IPS-11a (cell line): ENCODE data around the gene CIC.
A peak's percentile ranks its signal among the peaks of the same experiment; 100 is the strongest.

Experiments used
- H3K4me3 ChIP-seq: one replicate; pipeline ENCODE4 v1.5.1; 2013; ENCODE audit warnings: low read depth, low read length, control low read depth

Gene CIC

GRCh38 chr19:42286349-42287016 is 17.4 kb downstream of the CIC start:
- no peak overlapping the region for H3K4me3 ChIP-seq

GRCh38 chr19:42287017-42287826 is 18.2 kb downstream of the CIC start:
- H3K4me3 ChIP-seq = no peak overlapping the region

DNA sequence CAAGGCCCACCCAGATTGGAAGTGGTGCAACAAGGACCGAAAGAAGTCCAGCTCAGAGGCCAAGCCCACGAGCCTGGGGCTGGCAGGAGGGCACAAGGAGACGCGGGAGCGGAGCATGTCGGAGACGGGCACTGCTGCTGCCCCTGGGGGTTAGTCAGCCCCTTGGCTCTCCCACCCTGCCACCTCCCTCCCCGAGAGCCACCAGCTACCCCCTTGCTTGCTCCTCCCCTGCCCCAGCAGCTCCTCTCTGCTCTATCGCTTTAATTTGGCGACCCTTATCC is 18.7 kb downstream of the CIC start:
- H3K4me3 ChIP-seq = no peak overlapping the region

DNA sequence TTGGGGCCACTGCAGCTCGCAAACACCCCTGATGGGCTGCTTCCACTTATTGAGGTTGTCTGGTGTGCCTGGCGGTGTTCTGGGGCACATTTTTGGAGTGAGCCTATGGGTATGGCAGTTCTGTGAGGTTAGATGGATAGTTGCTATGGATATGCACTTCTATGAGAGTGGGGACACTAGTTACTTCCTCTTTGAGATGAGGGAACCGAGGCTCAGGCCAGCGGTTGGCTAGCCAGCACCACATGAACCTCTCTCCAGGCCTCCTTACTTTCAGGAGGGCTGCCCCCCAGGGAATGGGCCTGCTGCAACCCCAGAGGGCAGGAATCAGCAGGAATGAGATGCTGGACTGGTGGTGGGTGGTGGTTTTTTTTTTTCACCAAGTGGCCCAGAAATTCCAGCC is 19.3 kb downstream of the CIC start:
- H3K4me3 ChIP-seq = no peak overlapping the region

GRCh38 chr19:42288881-42289555 is 20.0 kb downstream of the CIC start:
- no peak overlapping the region for H3K4me3 ChIP-seq

DNA sequence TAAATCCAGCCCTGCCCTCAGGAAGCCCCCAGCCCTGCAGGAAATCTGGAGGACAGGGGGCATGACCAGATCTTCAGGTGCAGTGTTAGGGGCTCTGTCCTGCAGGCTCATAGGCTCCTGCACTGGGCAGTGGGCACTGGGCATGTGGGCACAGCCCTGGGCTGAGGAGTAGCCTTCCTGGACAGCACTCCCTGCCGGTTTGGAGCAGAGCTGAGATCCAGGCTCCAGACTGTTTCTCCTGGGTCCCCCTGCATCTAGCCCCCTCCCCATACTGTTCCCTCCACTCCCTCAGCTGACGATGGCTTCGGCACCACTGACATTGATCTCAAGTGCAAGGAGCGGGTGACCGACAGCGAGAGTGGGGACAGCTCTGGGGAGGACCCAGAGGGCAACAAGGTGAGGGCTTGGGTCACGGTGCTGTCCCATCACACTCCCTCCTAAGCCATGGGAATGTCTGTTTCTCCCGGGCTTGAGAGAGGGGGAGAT is 20.5 kb downstream of the CIC start:
- no peak overlapping the region for H3K4me3 ChIP-seq

- H3K4me3 ChIP-seq = no peak overlapping the region
These were observed 21.1 kb downstream of the CIC start for GRCh38 chr19:42290136-42290522.

DNA sequence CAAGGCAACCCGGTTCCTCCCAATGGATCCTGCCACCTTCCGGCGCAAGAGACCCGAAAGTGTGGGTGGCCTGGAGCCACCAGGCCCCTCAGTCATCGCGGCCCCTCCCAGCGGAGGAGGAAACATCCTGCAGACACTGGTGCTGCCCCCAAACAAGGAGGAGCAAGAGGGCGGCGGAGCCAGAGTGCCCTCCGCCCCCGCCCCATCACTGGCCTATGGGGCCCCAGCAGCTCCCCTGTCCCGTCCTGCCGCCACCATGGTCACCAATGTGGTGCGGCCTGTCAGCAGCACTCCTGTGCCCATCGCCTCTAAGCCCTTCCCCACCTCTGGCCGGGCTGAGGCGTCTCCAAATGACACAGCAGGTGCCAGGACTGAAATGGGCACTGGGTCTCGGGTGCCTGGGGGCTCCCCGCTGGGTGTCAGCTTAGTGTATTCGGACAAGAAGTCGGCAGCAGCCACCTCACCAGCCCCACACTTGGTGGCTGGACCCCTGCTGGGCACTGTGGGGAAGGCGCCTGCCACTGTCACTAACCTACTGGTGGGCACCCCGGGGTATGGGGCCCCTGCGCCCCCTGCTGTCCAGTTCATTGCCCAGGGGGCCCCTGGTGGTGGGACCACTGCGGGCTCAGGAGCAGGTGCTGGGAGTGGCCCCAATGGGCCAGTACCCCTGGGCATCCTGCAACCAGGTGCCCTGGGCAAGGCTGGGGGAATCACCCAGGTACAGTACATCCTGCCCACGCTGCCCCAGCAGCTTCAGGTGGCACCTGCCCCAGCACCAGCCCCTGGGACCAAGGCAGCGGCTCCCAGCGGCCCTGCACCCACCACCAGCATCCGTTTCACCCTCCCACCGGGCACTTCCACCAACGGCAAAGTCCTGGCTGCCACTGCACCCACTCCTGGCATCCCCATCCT is 21.7 kb downstream of the CIC start:
- no peak overlapping the region for H3K4me3 ChIP-seq

DNA sequence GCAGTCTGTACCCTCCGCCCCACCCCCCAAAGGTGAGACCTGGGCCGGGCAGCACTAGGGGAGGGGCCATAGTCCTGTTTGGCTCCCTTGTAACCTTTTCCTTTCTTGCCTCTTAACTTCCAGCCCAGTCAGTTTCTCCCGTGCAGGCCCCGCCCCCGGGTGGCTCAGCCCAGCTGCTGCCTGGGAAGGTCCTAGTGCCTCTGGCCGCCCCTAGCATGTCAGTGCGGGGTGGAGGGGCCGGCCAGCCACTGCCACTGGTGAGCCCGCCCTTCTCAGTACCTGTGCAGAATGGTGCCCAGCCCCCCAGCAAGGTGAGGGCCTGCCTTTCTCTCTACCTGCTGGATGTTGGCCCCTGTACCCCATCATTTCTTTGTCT is 22.4 kb downstream of the CIC start:
- no peak overlapping the region for H3K4me3 ChIP-seq

DNA sequence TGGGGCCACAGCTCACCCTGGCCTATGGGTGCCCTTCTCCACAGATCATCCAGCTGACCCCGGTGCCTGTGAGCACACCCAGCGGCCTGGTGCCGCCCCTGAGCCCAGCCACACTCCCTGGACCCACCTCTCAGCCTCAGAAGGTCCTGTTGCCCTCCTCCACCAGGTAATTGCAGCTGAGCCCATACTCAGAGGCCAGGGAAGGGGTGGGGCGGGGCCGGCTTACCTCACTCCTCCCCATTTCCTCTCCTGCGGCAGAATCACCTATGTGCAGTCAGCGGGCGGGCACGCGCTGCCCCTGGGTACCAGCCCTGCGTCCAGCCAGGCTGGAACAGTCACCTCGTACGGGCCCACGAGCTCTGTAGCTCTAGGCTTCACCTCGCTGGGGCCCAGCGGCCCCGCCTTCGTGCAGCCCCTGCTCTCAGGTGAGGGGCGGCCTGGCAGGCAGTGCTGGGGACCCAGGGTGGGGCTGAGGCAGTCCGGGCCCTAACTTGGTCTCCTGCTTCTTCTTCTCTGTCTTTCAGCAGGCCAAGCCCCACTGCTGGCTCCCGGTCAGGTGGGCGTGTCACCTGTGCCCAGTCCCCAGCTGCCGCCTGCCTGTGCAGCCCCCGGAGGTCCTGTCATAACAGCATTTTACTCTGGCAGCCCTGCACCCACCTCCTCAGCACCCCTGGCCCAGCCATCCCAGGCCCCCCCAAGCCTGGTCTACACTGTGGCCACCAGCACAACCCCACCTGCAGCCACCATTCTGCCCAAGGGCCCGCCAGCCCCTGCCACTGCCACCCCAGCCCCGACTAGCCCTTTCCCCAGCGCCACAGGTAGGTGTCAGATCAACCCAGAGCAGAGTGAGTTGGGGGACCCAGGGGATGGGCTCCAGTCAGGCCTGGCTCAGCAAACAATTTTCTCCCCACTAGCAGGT is 23.2 kb downstream of the CIC start:
- H3K4me3 ChIP-seq = no peak overlapping the region

DNA sequence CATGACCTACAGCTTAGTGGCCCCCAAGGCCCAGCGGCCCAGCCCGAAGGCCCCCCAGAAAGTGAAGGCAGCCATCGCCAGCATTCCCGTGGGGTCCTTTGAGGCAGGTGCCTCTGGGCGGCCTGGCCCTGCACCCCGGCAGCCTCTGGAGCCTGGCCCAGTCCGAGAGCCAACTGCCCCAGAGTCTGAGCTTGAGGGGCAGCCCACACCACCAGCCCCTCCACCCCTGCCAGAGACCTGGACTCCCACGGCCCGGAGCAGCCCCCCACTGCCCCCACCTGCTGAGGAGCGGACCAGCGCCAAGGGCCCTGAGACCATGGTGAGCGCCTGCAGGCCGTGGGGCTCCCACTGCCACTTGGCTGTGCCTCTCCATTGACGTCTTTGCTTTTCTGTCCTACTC is 23.9 kb downstream of the CIC start:
- no peak overlapping the region for H3K4me3 ChIP-seq

DNA sequence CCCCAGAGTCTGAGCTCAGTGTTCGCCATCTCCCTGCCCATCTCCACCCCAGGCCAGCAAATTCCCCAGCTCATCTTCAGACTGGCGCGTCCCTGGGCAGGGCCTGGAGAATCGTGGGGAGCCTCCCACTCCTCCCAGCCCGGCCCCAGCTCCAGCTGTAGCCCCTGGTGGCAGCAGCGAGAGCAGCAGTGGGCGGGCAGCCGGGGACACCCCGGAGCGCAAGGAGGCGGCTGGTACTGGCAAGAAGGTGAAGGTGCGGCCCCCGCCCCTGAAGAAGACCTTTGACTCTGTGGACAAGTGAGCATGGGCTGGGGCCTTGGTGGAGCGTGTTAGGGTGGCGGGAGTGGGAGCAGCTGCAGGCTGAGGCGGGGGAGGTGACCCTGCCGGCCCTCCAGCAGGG is 24.5 kb downstream of the CIC start:
- no peak overlapping the region for H3K4me3 ChIP-seq

DNA sequence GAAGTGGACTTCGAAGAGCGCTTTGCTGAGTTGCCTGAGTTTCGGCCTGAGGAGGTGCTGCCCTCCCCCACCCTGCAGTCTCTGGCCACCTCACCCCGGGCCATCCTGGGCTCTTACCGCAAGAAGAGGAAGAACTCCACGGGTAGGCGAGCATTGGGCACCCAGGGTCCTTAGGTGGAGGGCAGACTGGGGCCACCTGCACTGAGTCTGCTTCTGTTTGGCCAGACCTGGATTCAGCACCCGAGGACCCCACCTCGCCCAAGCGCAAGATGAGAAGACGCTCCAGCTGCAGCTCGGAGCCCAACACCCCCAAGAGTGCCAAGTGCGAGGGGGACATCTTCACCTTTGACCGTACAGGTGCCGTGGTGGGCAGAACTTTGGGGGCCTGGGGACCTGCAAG is 24.9 kb downstream of the CIC start:
- H3K4me3 ChIP-seq = no peak overlapping the region

GRCh38 chr19:42294471-42295137 is 25.6 kb downstream of the CIC start:
- no peak overlapping the region for H3K4me3 ChIP-seq

DNA sequence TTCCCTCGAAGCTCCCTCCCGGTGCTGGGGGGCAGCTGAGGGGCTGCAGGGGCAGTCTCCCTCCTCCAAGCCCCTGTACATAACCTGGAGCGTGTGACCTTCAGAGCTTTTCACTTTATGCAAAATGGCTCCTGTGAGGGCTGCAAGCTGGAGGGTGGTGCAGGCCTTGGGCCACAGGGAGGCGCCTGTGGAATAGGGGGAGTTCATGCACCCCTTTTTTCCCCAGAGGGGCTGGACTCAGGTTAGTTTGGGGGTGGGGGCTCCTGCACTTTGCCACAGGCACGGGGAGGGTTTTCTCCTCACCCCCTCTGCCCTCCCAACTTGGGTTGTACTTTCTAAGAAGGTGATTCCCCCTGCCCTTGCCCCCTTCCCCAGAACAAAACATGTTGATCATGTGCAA is 26.3 kb downstream of the CIC start:
- H3K4me3 ChIP-seq = no peak overlapping the region

DNA sequence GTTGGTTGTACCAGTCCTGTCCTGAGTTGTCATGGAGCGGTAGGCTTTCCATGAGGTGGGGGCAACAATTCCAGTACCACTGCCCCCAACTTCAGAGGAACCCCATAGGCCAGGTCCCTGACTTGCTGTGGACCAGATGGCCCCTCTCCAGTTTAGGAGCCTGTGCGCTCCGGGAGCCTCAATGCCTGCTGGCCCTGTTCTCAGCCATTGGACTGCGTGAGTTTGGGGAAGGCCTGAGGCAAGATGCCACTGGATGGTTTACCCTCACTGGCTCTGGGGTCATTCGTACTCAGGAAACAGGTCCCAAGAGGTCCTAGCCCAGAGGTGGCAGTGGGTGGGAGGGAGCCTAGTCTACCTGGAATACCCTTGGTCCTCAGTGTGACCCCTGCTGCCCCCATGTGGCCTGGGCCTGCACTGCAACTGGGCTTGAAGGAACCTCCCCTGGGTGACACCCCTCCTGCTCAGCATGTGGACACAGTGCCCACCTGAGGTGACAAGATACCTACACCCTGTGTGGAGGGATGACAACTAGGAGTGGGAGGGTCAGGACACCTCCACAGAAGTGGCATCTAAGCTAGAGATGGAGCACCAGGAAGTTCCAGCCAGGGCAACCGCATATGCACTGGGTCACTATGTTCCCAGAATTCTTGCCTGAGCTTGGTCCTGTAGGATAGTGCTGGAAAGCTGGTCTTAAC is 26.9 kb downstream of the CIC start:
- H3K4me3 ChIP-seq = no peak overlapping the region

DNA sequence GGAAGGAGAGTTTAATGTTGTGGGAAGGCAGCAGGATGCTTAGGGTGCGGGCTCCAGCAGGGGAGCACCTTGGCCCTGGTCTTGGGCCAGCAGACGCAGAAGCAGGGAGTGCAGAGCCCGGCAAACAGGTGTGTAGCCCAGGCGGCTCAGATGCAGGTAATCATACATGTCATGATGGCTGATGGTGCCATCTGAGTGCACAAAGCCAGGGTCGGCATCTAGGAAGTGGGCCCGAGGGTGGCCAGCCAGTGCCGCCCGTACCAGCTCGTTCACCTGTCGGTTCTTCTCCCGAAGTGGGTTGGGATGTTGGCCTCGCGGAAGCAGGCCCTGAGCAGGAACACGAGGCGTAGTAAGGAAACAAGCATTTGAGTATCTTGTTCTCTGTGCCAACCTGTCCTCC is 28.0 kb downstream of the CIC start:
- no peak overlapping the region for H3K4me3 ChIP-seq

DNA sequence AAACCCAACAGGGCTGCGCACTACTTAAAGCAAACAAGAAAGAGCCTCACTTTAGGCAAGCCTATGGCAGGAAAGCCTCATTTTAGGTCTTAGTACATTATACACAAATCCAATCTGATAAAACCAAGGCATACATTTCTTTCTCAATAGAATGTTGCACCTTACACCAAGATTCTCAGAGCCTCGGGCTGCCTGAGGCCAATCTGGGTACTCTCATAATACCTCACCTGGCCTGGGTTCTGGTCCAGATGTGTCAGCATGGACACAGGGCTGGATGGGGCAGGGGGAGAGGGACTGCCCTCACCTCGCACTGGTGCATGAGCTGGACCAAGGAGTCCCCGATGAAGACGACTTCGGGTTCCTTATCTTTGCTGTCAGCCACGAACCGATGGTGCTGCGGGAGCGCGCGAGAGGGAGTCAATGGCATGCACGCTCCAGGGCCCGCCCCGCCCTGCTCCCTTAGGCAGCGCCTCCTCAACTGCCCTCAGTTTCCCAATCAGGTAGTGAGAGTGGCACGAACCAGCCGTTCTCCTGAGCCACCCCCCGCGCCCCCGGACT is 32.7 kb downstream of the CIC start, which contains the start of gene PRR19:
PRR19 (plus strand) TSS at position 487 of the 558 bp plus-strand sequence. CDS start 7,453 bp downstream, outside the sequence.
- H3K4me3 ChIP-seq = peak within 1 kb of the TSS; percentile 83

- H3K4me3 ChIP-seq = no peak overlapping the region
These were observed 34.0 kb downstream of the CIC start for GRCh38 chr19:42303101-42303464.
